H1 (cell line): Measurements from ENCODE around the gene MAP3K13. TPM values are rescaled to one million over a fixed set of nuclear protein-coding genes. Genes with fewer than 3 reads are reported as not detected.

Experiments
- CTCF ChIA-PET: fragments of 300-600 bp; sonication (Branson Sonifier 250); formaldehyde crosslinking; loops from one replicate; lab custom pipeline; 2021; ENCODE audit not compliant: partially characterized antibody; lab: Charles Lee
- POLR2A ChIA-PET: fragments of 300-600 bp; sonication (Branson Sonifier 250); formaldehyde crosslinking; loops from one replicate; lab custom pipeline; 2021; ENCODE audit warnings: inconsistent platforms; ENCODE audit not compliant: partially characterized antibody; lab: Charles Lee
- DNase-seq, 2 experiments: peaks; one replicate each; pipeline versions ENCODE4 v3.0.0 to v3.0.0-alpha.2; 2010 to 2022; ENCODE audit warnings: low spot score in 2 of 2, low read depth in 1 of 2, mixed read lengths in 1 of 2
- FAIRE-seq: peaks from 2 replicates; lab custom pipeline; 2011; peaks lifted over from hg19 to GRCh38; lab: Jason Lieb, UNC
- H2AFZ ChIP-seq: 2 replicates; pipeline ENCODE4 v1.8.1; 2012; ENCODE audit warnings: low read length, inconsistent platforms
- H2AK5ac ChIP-seq: 2 replicates; pipeline ENCODE4 v1.6.1; 2013; ENCODE audit warnings: low read depth, low read length
- H2BK120ac ChIP-seq: replicated peaks from 2 replicates; pipeline ENCODE3; 2013; ENCODE audit warnings: low read depth, low read length, inconsistent platforms
- H2BK12ac ChIP-seq: 2 replicates; pipeline ENCODE4 v1.6.1; 2013; ENCODE audit warnings: low read depth, low read length
- H2BK15ac ChIP-seq: 2 replicates; pipeline ENCODE4 v1.6.1; 2013; ENCODE audit warnings: low read length
- H2BK20ac ChIP-seq: 2 replicates; pipeline ENCODE4 v1.6.1; 2013; ENCODE audit warnings: low read length
- H2BK5ac ChIP-seq: 2 replicates; pipeline ENCODE4 v1.6.1; 2013; ENCODE audit warnings: low read depth, low read length
- H3K14ac ChIP-seq: 2 replicates; pipeline ENCODE4 v1.6.1; 2013; ENCODE audit warnings: inconsistent platforms; ENCODE audit not compliant: insufficient read length
- H3K18ac ChIP-seq: 2 replicates; pipeline ENCODE4 v1.6.1; 2013; ENCODE audit warnings: low read length; ENCODE audit errors: extremely low read depth
- H3K23ac ChIP-seq: 2 replicates; pipeline ENCODE4 v1.6.1; 2013; ENCODE audit warnings: inconsistent platforms; ENCODE audit not compliant: insufficient read length
- H3K23me2 ChIP-seq: 2 replicates; pipeline ENCODE4 v1.6.1; 2013; ENCODE audit warnings: low read depth, low read length
- H3K27ac ChIP-seq: 2 replicates; pipeline ENCODE4 v1.6.1; 2011; ENCODE audit warnings: low read depth, low read length, inconsistent platforms
- H3K27me3 ChIP-seq, 4 experiments: replicated peaks in 1 of 4; 1 replicate in 1 of 4; 2 replicates in 3 of 4; pipeline versions ENCODE4 v1.6.1 to v1.8.1; 2011 to 2013; ENCODE audit warnings: low read length in 3 of 4, mild to moderate bottlenecking in 3 of 4, inconsistent platforms in 2 of 4, mixed read lengths in 2 of 4, moderate library complexity in 1 of 4; ENCODE audit not compliant: control insufficient read depth in 3 of 4, insufficient read depth in 3 of 4; ENCODE audit errors: extremely low read depth in 1 of 4
- H3K36me3 ChIP-seq, 4 experiments: 2 replicates each; pipeline versions ENCODE4 v1.6.1 to v1.8.1; 2011 to 2013; ENCODE audit warnings: mild to moderate bottlenecking in 4 of 4, low read length in 3 of 4, moderate library complexity in 2 of 4, control low read depth in 1 of 4, inconsistent platforms in 1 of 4; ENCODE audit not compliant: insufficient read depth in 4 of 4, control insufficient read depth in 2 of 4
- H3K4ac ChIP-seq: replicated peaks from 2 replicates; pipeline ENCODE3; 2013; ENCODE audit warnings: low read length, low read depth, mixed read lengths, inconsistent platforms; ENCODE audit not compliant: insufficient read length
- H3K4me1 ChIP-seq, 4 experiments: replicated peaks in 1 of 4; 1 replicate in 1 of 4; 2 replicates in 3 of 4; pipeline versions ENCODE4 v1.6.1 to v1.8.1; 2011 to 2013; ENCODE audit warnings: low read length in 3 of 4, inconsistent platforms in 2 of 4, mixed read lengths in 1 of 4; ENCODE audit not compliant: insufficient read depth in 4 of 4, control insufficient read depth in 3 of 4
- H3K4me2 ChIP-seq, 2 experiments: 2 replicates each; pipeline versions ENCODE4 v1.6.1 to v1.8.1; 2011 to 2013; ENCODE audit warnings: low read depth in 2 of 2, low read length in 2 of 2, control low read depth in 1 of 2, inconsistent platforms in 1 of 2, mild to moderate bottlenecking in 1 of 2; ENCODE audit not compliant: insufficient read depth in 1 of 2
- H3K4me3 ChIP-seq, 4 experiments: fragments of 200-600, 300-600 bp in 1 of 4; sonication (generic), shearing (Covaris generic), sonication (Bioruptor Twin) in 1 of 4; 2 replicates each; pipeline versions ENCODE4 v1.5.1 to v1.8.1; 2011 to 2016; ENCODE audit warnings: low read length in 4 of 4, low read depth in 3 of 4, control low read depth in 2 of 4, inconsistent platforms in 2 of 4, mild to moderate bottlenecking in 2 of 4, mixed read lengths in 1 of 4, moderate library complexity in 1 of 4; ENCODE audit not compliant: insufficient read depth in 2 of 4; ENCODE audit errors: extremely low read depth in 1 of 4
- H3K56ac ChIP-seq: replicated peaks from 2 replicates; pipeline ENCODE3; 2013; ENCODE audit warnings: low read depth, mild to moderate bottlenecking, mixed read lengths, low read length, inconsistent platforms; ENCODE audit not compliant: insufficient read length
- H3K79me1 ChIP-seq: 2 replicates; pipeline ENCODE4 v1.6.1; 2013; ENCODE audit warnings: low read depth, low read length, control low read depth
- H3K79me2 ChIP-seq, 2 experiments: 2 replicates each; pipeline versions ENCODE4 v1.6.1 to v1.8.1; 2012 to 2013; ENCODE audit warnings: low read length in 2 of 2, mild to moderate bottlenecking in 2 of 2, inconsistent platforms in 1 of 2; ENCODE audit not compliant: insufficient read depth in 2 of 2, control insufficient read depth in 1 of 2
- H3K9ac ChIP-seq, 4 experiments: replicated peaks in 1 of 4; 1 replicate in 1 of 4; 2 replicates in 3 of 4; pipeline versions ENCODE4 v1.6.1 to v1.8.1; 2011 to 2013; ENCODE audit warnings: low read depth in 3 of 4, low read length in 3 of 4, control low read depth in 2 of 4, mild to moderate bottlenecking in 2 of 4, moderate library complexity in 2 of 4, inconsistent platforms in 1 of 4; ENCODE audit errors: extremely low read depth in 1 of 4
- H3K9me3 ChIP-seq, 2 experiments: 2 replicates each; pipeline versions ENCODE4 v1.6.1 to v1.8.1; 2012 to 2013; ENCODE audit warnings: mild to moderate bottlenecking in 2 of 2, moderate library complexity in 2 of 2, control low read depth in 1 of 2, inconsistent platforms in 1 of 2, low read depth in 1 of 2, low read length in 1 of 2, mixed read lengths in 1 of 2; ENCODE audit not compliant: insufficient read depth in 2 of 2
- H4K20me1 ChIP-seq, 2 experiments: replicated peaks in 1 of 2; 2 replicates each; pipeline versions ENCODE3 to v1.8.1; 2011 to 2013; ENCODE audit warnings: inconsistent platforms in 2 of 2, low read length in 2 of 2, mild to moderate bottlenecking in 1 of 2; ENCODE audit not compliant: insufficient read depth in 2 of 2, control insufficient read depth in 1 of 2
- H4K5ac ChIP-seq: 2 replicates; pipeline ENCODE4 v1.6.1; 2013; ENCODE audit warnings: low read length, low read depth, mixed read lengths, inconsistent platforms; ENCODE audit not compliant: insufficient read length
- H4K8ac ChIP-seq: 2 replicates; pipeline ENCODE4 v1.8.0; 2013; ENCODE audit warnings: mild to moderate bottlenecking, moderate library complexity, low read length, inconsistent platforms; ENCODE audit not compliant: insufficient read depth; ENCODE audit errors: extremely low read depth
- H4K91ac ChIP-seq: replicated peaks from 2 replicates; pipeline ENCODE3; 2013; ENCODE audit warnings: low read length, mixed read lengths, inconsistent platforms; ENCODE audit not compliant: insufficient read length
- CREB1 ChIP-seq: IDR thresholded peaks from 2 replicates; pipeline ENCODE4 v1.6.1; 2012; ENCODE audit warnings: inconsistent platforms
- E2F6 ChIP-seq: IDR thresholded peaks from 2 replicates; pipeline ENCODE4 v1.6.1; 2012; ENCODE audit warnings: inconsistent platforms
- HDAC6 ChIP-seq: IDR thresholded peaks from one replicate; pipeline ENCODE4 v1.7.1; 2012; ENCODE audit warnings: low read depth, mild to moderate bottlenecking, inconsistent platforms, low read length, moderate library complexity
- JUND ChIP-seq: IDR thresholded peaks from 2 replicates; pipeline ENCODE4 v1.6.1; 2011; ENCODE audit warnings: mild to moderate bottlenecking, improper control_type of control experiment, low read length
- KDM1A ChIP-seq: fragments of 200-600, 300-600 bp; sonication (generic); IDR thresholded peaks from 2 replicates; pipeline ENCODE4 v1.7.1; 2016; ENCODE audit warnings: mild to moderate bottlenecking, low read length, borderline replicate concordance
- NRF1 ChIP-seq: IDR thresholded peaks from 2 replicates; pipeline ENCODE4 v1.6.1; 2011; ENCODE audit warnings: mild to moderate bottlenecking, low read depth, low read length, improper control_type of control experiment
- RNF2 ChIP-seq: fragments of 200-900, 300-1000 bp; sonication (generic); IDR thresholded peaks from 2 replicates; pipeline ENCODE4 v1.7.1; 2016; ENCODE audit warnings: borderline replicate concordance, low read depth, mild to moderate bottlenecking, antibody characterized with exemption, low read length; ENCODE audit not compliant: poor library complexity, severe bottlenecking; ENCODE audit errors: missing control alignments
- SAP30 ChIP-seq: fragments of 300-600 bp; sonication (generic); IDR thresholded peaks from 2 replicates; pipeline ENCODE4 v1.7.1; 2012; ENCODE audit warnings: low read length, moderate library complexity, mild to moderate bottlenecking, inconsistent platforms; ENCODE audit not compliant: insufficient read depth, insufficient replicate concordance
- SIN3A ChIP-seq, 2 experiments: IDR thresholded peaks in 1 of 2; conservative IDR thresholded peaks in 1 of 2; 2 replicates each; pipeline ENCODE4 v1.6.1; 2011 to 2012; ENCODE audit warnings: low read length in 2 of 2, improper control_type of control experiment in 1 of 2, low read depth in 1 of 2, mild to moderate bottlenecking in 1 of 2
- SUZ12 ChIP-seq: fragments of 200-600 bp; sonication (generic); IDR thresholded peaks from 2 replicates; pipeline ENCODE4 v1.6.1; 2012; ENCODE audit warnings: mild to moderate bottlenecking, inconsistent platforms, low read length, moderate library complexity, mixed read lengths
- TEAD4 ChIP-seq: IDR thresholded peaks from 2 replicates; pipeline ENCODE4 v1.6.1; 2012; ENCODE audit warnings: low read depth, low read length, inconsistent platforms, mixed read lengths
- ZNF274 ChIP-seq: IDR thresholded peaks from 2 replicates; pipeline ENCODE4 v1.7.0; 2012; ENCODE audit warnings: low read length, borderline replicate concordance; ENCODE audit errors: extremely low read depth
- WGBS, 2 experiments: shearing (Covaris generic) in 1 of 2; methylation state at CpG; one replicate each; pipeline versions ENCODE4 v1.1.6 to v1.1.7; 2013 to 2015; ENCODE audit warnings: low lambda C conversion rate in 2 of 2, mixed read lengths in 2 of 2, inconsistent platforms in 1 of 2, low coverage in 1 of 2, missing lambda C conversion rate in 1 of 2; ENCODE audit not compliant: insufficient replicate concordance in 2 of 2, insufficient coverage in 1 of 2, insufficient read length in 1 of 2; ENCODE audit errors: extremely low coverage in 1 of 2, missing lambda C conversion rate in 1 of 2; 5-methylcytosine and 5-hydroxymethylcytosine counted together
- polyA plus RNA-seq, 7 experiments: library from polyadenylated mRNA; depleted of rRNA in 3 of 7; stranded (reverse) in 5 of 7; unstranded in 2 of 7; fragments of >200 nt in 5 of 7; fragments of 200-250 nt in 2 of 7; gene quantifications; 1 replicate in 5 of 7; 2 replicates in 1 of 7; 4 replicates in 1 of 7; pipeline versions ENCODE4 v1.2.1 to v1.2.3, GENCODE V29; 2011 to 2013; ENCODE audit warnings: missing spikeins in 2 of 7, mixed read lengths in 2 of 7
- total RNA-seq: library from RNA; stranded (reverse); fragmentation: NEBNext Ultra II Directional; extraction: Animal tissue kit (Norgen Biotek cat#: 25700); gene quantifications from 2 replicates; pipeline ENCODE4 v1.2.1, GENCODE V29; 2021

Gene MAP3K13
- total and polyA plus RNA-seq, 2 of the 8 experiments (the other 6 are each of a cell fraction or from before 2014, with no cell fraction given), result 6.8 to 17.9 TPM

- Histone ChIP-seq H3K23me2 (no peaks in the 10 kb centered on the region), H3K4ac (no peak overlapping the region), H3K79me2 (no peaks in the 10 kb centered on the region), H2BK5ac (no peak overlapping the region), H4K20me1 (no peaks in the 10 kb centered on the region), H2AFZ (no peak overlapping the region), H3K4me1 (no peaks in the 10 kb centered on the region), H3K9me3 (no peaks in the 10 kb centered on the region), H3K27ac (no peak overlapping the region), H3K14ac (no peak overlapping the region), H2BK20ac (no peak overlapping the region), H3K27me3 (no peaks in the 10 kb centered on the region), H3K23ac (no peak overlapping the region), H3K36me3 (no peaks in the 10 kb centered on the region), H2BK12ac (no peak overlapping the region), H3K9ac (no peak overlapping the region), H3K79me1 (no peaks in the 10 kb centered on the region), H4K5ac (no peak overlapping the region), H4K8ac (no peak overlapping the region), H2BK120ac (no peak overlapping the region), H2BK15ac (no peak overlapping the region), H3K18ac (no peak overlapping the region), H2AK5ac (no peak overlapping the region), H3K56ac (no peak overlapping the region), H3K4me2 (no peak overlapping the region), H3K4me3 (no peak overlapping the region), H4K91ac (no peak overlapping the region)
- WGBS, 2 experiments, result 82% methylated on average over 1 of the region's 1 CpG; no CpG with 5 or more reads in 1 of the 2 experiments
- peak; percentile 32 for FAIRE-seq
- ChIA-PET CTCF (no interaction called here), POLR2A (no interaction called here)
- TF ChIP-seq CREB1, result no peak
- no peak for TF ChIP-seq JUND
- no peak for TF ChIP-seq SIN3A (conservative IDR thresholded peaks at IDR 0.05 in 1 of 2, IDR thresholded peaks at IDR 0.05 in 1 of 2; ENCODE audit: low read depth in 1 of 2, low read length in 2 of 2)
- TF ChIP-seq ZNF274, result no peak
- TF ChIP-seq HDAC6, result no peak
- no peak for TF ChIP-seq KDM1A
- TF ChIP-seq SAP30, result no peak
- TF ChIP-seq TEAD4, result no peak
- TF ChIP-seq NRF1, result no peak
- TF ChIP-seq SUZ12, result no peak
- no peak for TF ChIP-seq E2F6
- no peak for TF ChIP-seq RNF2
- no peak for DNase-seq
These were observed 44.8 kb upstream of the MAP3K13 start for GRCh38 chr3:185318141-185318540.
